GM18867 (cell line): ENCODE results near the gene PPFIA2.

Experiments
- ATAC-seq: cut with Tn5 transposase; IDR thresholded peaks from one replicate; pipeline ENCODE4 v1.9.1; 2021; ENCODE audit warnings: mild to moderate bottlenecking, moderate library complexity; ENCODE audit not compliant: unreplicated experiment

PPFIA2 gene

GRCh38 chr12:81465191-81465590, 294.0 kb downstream of the PPFIA2 start:
- no peak for ATAC-seq

GRCh38 chr12:81461163-81461562, 298.0 kb downstream of the PPFIA2 start:
- ATAC-seq: no peak

GRCh38 chr12:81450920-81451739, 308.0 kb downstream of the PPFIA2 start:
- peak; percentile 68 for ATAC-seq

GRCh38 chr12:81441629-81442028, 317.5 kb downstream of the PPFIA2 start:
- ATAC-seq: no peak

- ATAC-seq: no peak
Observed at GRCh38 chr12:81440001-81440400, 319.1 kb downstream of the PPFIA2 start.

- no peak for ATAC-seq
Observed at GRCh38 chr12:81439344-81439743, 319.8 kb downstream of the PPFIA2 start.

- ATAC-seq: no peak
Observed at GRCh38 chr12:81417056-81417455, 342.1 kb downstream of the PPFIA2 start.

GRCh38 chr12:81416571-81416970, 342.6 kb downstream of the PPFIA2 start:
- ATAC-seq: no peak

GRCh38 chr12:81414441-81414840, 344.7 kb downstream of the PPFIA2 start:
- ATAC-seq: no peak

- ATAC-seq: no peak
Observed at GRCh38 chr12:81412940-81413339, 346.2 kb downstream of the PPFIA2 start.

- no peak for ATAC-seq
Observed at GRCh38 chr12:81403348-81403747, 355.8 kb downstream of the PPFIA2 start.

GRCh38 chr12:81401241-81401640, 357.9 kb downstream of the PPFIA2 start:
- no peak for ATAC-seq

- no peak for ATAC-seq
Observed at GRCh38 chr12:81400024-81400423, 359.1 kb downstream of the PPFIA2 start.

GRCh38 chr12:81395431-81395830, 363.7 kb downstream of the PPFIA2 start:
- no peak for ATAC-seq

GRCh38 chr12:81389550-81390099, 369.5 kb downstream of the PPFIA2 start:
- ATAC-seq: no peak

- ATAC-seq: no peak
Observed at GRCh38 chr12:81386101-81386500, 373.0 kb downstream of the PPFIA2 start.

- ATAC-seq: no peak
Observed at GRCh38 chr12:81381951-81382350, 377.2 kb downstream of the PPFIA2 start.

- no peak for ATAC-seq
Observed at GRCh38 chr12:81378601-81379285, 380.4 kb downstream of the PPFIA2 start.

- no peak for ATAC-seq
Observed at GRCh38 chr12:81377771-81378170, 381.4 kb downstream of the PPFIA2 start.

GRCh38 chr12:81375969-81376368, 383.2 kb downstream of the PPFIA2 start:
- no peak for ATAC-seq

GRCh38 chr12:81370456-81370855, 388.7 kb downstream of the PPFIA2 start:
- no peak for ATAC-seq

GRCh38 chr12:81369175-81369574, 390.0 kb downstream of the PPFIA2 start:
- ATAC-seq: no peak
